K562 (cell line): ENCODE data around the gene FXYD3. TPM values are rescaled to one million over a fixed set of nuclear protein-coding genes. Genes with fewer than 3 reads are reported as not detected.

Experiments
- ATAC-seq: fragments of 200-7000 bp; cut with Tn5 transposase; 3 replicates; pipeline ENCODE4 v1.9.1; 2020; ENCODE audit warnings: moderate library complexity
- BruUV-seq: library from RNA; stranded (reverse); fragments of 400-500 nt; replicated peaks from 2 replicates; lab custom pipeline; 2021; lab: Mats Ljungman, UMichigan
- CTCF ChIA-PET: fragments of 300-600 bp; formaldehyde crosslinking; extraction: SDS; loops from one replicate; lab custom pipeline; 2021; ENCODE audit warnings: low intra/inter-chr PET ratio; lab: Yijun Ruan, JAX
- POLR2A ChIA-PET: fragments of 300-600, 350-650 bp; sonication (Branson Sonifier 250); formaldehyde crosslinking; extraction: SDS; loops from one replicate; lab custom pipeline; 2021; ENCODE audit warnings: antibody characterized with exemption, inconsistent platforms; lab: Yijun Ruan, JAX
- DNase-seq, 4 experiments: peaks; one replicate each; pipeline versions ENCODE4 v3.0.0 to v3.0.0-alpha.2; 2011 to 2018; ENCODE audit warnings: low spot score in 3 of 4, mixed read lengths in 3 of 4; ENCODE audit errors: extremely low read depth in 1 of 4
- FAIRE-seq: peaks from 2 replicates; lab custom pipeline; 2011; peaks lifted over from hg19 to GRCh38; lab: Jason Lieb, UNC
- H2AFZ ChIP-seq: 2 replicates; pipeline ENCODE4 v1.6.0; 2011; ENCODE audit warnings: low read depth, low read length, control low read depth, inconsistent platforms
- H3K27ac ChIP-seq: fragments of 200-600 bp; 3 replicates; pipeline ENCODE4 v1.8.0; 2011; ENCODE audit warnings: low read depth, mild to moderate bottlenecking, control low read depth, inconsistent platforms, low read length, moderate library complexity, mixed read lengths; ENCODE audit errors: extremely low read depth
- H3K27me3 ChIP-seq, 2 experiments: fragments of 300-600 bp in 1 of 2; 2 replicates in 1 of 2; 3 replicates in 1 of 2; pipeline versions ENCODE4 v1.6.0 to v1.8.0; 2011; ENCODE audit warnings: inconsistent platforms in 2 of 2, low read length in 2 of 2, mild to moderate bottlenecking in 1 of 2, mixed read lengths in 1 of 2, moderate library complexity in 1 of 2; ENCODE audit not compliant: control insufficient read depth in 2 of 2, insufficient read depth in 2 of 2
- H3K36me3 ChIP-seq: fragments of 300-600 bp; 3 replicates; pipeline ENCODE4 v1.8.0; 2011; ENCODE audit warnings: mild to moderate bottlenecking, low read length, inconsistent platforms; ENCODE audit not compliant: control insufficient read depth, insufficient read depth
- H3K4me1 ChIP-seq, 2 experiments: fragments of 200-600 bp in 1 of 2; replicated peaks in 1 of 2; 2 replicates in 1 of 2; 3 replicates in 1 of 2; pipeline versions ENCODE4 v1.5.1 to v1.8.0; 2011; ENCODE audit warnings: inconsistent platforms in 2 of 2, low read length in 2 of 2, mild to moderate bottlenecking in 1 of 2, mixed read lengths in 1 of 2, moderate library complexity in 1 of 2; ENCODE audit not compliant: control insufficient read depth in 2 of 2, insufficient read depth in 2 of 2
- H3K4me2 ChIP-seq: 2 replicates; pipeline ENCODE4 v1.6.1; 2011; ENCODE audit warnings: low read length, control low read depth, inconsistent platforms, mixed read lengths; ENCODE audit not compliant: insufficient read depth
- H3K4me3 ChIP-seq: fragments of 200-600 bp; sonication (generic), shearing (Covaris generic); 2 replicates; pipeline ENCODE4 v1.5.1; 2016; ENCODE audit warnings: control low read depth, inconsistent platforms
- H3K79me2 ChIP-seq: fragments of 200-600 bp; 3 replicates; pipeline ENCODE4 v1.8.0; 2011; ENCODE audit warnings: low read length, inconsistent platforms; ENCODE audit not compliant: control insufficient read depth, insufficient read depth
- H3K9ac ChIP-seq, 2 experiments: 2 replicates each; pipeline versions ENCODE4 v1.6.0 to v1.6.1; 2011; ENCODE audit warnings: low read depth in 2 of 2, low read length in 2 of 2, control low read depth in 1 of 2, inconsistent platforms in 1 of 2, mild to moderate bottlenecking in 1 of 2, mixed read lengths in 1 of 2; ENCODE audit not compliant: insufficient read depth in 1 of 2
- H3K9me1 ChIP-seq: one replicate; pipeline ENCODE4 v1.6.0; 2011; ENCODE audit warnings: inconsistent platforms, mild to moderate bottlenecking, low read length, moderate library complexity; ENCODE audit not compliant: control insufficient read depth, insufficient read depth
- H3K9me3 ChIP-seq: replicated peaks from 2 replicates; pipeline ENCODE4 v1.5.1; 2011; ENCODE audit warnings: low read depth, low read length, inconsistent platforms; ENCODE audit not compliant: control insufficient read depth, insufficient read depth
- H4K20me1 ChIP-seq: replicated peaks from 2 replicates; pipeline ENCODE4 v1.6.1; 2011; ENCODE audit warnings: low read length, inconsistent platforms, mixed read lengths; ENCODE audit not compliant: control insufficient read depth, insufficient read depth
- ELF1 ChIP-seq: fragments of 200-800 bp; sonication (Bioruptor generic); IDR thresholded peaks from 2 replicates; pipeline ENCODE4 v1.6.1; 2016; ENCODE audit warnings: missing genetic modification characterization, missing compliant biosample characterization
- FOXJ3 ChIP-seq: sonication (generic); formaldehyde crosslinking; IDR thresholded peaks from 2 replicates; pipeline ENCODE4 v1.4.0; 2020; ENCODE audit warnings: mild to moderate bottlenecking, missing genetic modification reagents
- NFIC ChIP-seq: fragments of 450-650 bp; IDR thresholded peaks from 2 replicates; pipeline ENCODE4 v1.6.1; 2017; ENCODE audit warnings: mild to moderate bottlenecking, inconsistent platforms
- NR2F6 ChIP-seq: fragments of 450-650 bp; formaldehyde crosslinking; IDR thresholded peaks from 2 replicates; pipeline ENCODE4 v1.4.0; 2020; ENCODE audit warnings: mild to moderate bottlenecking
- POLR2AphosphoS5 ChIP-seq: IDR thresholded peaks from 2 replicates; pipeline ENCODE4 v1.6.1; 2011; ENCODE audit warnings: mild to moderate bottlenecking, low read depth, low read length, moderate library complexity; ENCODE audit not compliant: control insufficient read depth, insufficient read depth
- TRIM28 ChIP-seq: fragments of 450-650 bp; IDR thresholded peaks from 2 replicates; pipeline ENCODE4 v1.6.1; 2017
- ZNF512 ChIP-seq: IDR thresholded peaks from 2 replicates; pipeline ENCODE4 v1.6.1; 2016; ENCODE audit warnings: missing genetic modification characterization, missing compliant biosample characterization
- ZNF764 ChIP-seq: fragments of 250-450 bp; sonication (Bioruptor Pico); IDR thresholded peaks from 2 replicates; pipeline ENCODE4 v1.4.0; 2020; ENCODE audit warnings: low read depth, mild to moderate bottlenecking, moderate library complexity
- WGBS: fragments of 100-300 bp; shearing (Covaris generic); methylation state at CpG from one replicate; pipeline ENCODE4 v1.1.6; 2016; ENCODE audit warnings: low coverage, mixed read lengths; ENCODE audit not compliant: insufficient coverage; ENCODE audit errors: missing lambda C conversion rate; 5-methylcytosine and 5-hydroxymethylcytosine counted together
- in situ Hi-C: fragments of 300-500 bp; cut with MboI; formaldehyde crosslinking; loops from 4 replicates; pipeline ENCODE4 v1.15.0; 2018; ENCODE audit warnings: inconsistent platforms, mixed read lengths
- intact Hi-C: fragments of 100-400 bp; cut with micrococcal nuclease; formaldehyde crosslinking; loops from 2 replicates; pipeline ENCODE4 v1.14.2; 2022
- polyA plus RNA-seq, 8 experiments: library from polyadenylated mRNA; depleted of rRNA in 4 of 8; stranded (reverse) in 5 of 8; unstranded in 3 of 8; fragments of >200 nt; fragmentation: Nextera tagmentation in 2 of 8; fragmentation: Illumina TruSeq in 1 of 8; extraction: Ambion mirVana in 2 of 8; extraction: Trizol in 1 of 8; gene quantifications; 2 replicates each; pipeline versions ENCODE4 v1.2.1 to v1.2.3, GENCODE V29; 2011 to 2014; ENCODE audit warnings: inconsistent platforms in 1 of 8, missing spikeins in 1 of 8
- total RNA-seq, 7 experiments: library from RNA; depleted of rRNA in 6 of 7; stranded (reverse); fragments of >200 nt in 6 of 7; fragmentation: Illumina TruSeq in 2 of 7; extraction: Trizol in 2 of 7; gene quantifications; 2 replicates each; pipeline versions ENCODE4 v1.2.1 to v1.2.3, GENCODE V29; 2011 to 2021; ENCODE audit warnings: low replicate concordance in 1 of 7

The FXYD3 gene
- total and polyA plus RNA-seq, 9 of the 15 experiments (the other 6 are each of a cell fraction or from before 2014, with no cell fraction given) = 0.24 TPM; not detected in 8

DNA sequence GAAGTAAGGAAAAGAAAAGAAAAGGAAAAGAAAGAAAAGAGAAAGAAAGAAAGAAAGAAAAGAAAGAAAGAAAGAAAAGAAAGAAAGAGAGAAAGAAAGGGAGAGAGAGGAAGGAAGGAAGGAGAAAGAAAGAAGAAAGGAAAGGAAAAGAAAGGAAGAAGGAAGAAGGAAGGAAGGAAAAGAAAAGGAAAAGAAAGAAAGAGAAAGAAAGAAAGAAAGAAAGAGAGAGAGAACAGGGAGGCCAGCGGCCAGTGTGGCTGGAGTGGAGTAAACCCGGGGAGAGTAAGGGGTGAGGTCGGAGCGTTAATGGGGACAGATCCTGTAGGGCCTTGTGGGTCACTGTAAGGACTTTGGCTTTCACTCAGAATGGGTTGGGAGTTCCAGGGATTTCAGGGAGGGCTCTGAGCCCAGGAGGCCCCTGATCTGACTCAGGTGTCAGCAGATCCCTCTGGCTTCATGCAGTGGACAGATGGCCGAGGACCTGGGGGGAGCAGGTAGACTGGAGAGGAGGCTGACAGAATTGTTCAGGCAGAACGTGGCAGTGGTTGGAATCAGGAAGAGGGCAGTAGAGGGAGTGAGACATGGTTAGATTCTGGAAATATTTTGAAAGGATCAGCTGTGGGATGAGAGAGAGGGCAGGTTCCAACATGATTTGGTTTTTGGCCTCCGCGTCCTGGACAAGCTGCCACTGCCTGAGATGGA, 19.8 kb upstream of the FXYD3 start (continued):
- TF ChIP-seq ZNF512 (tag) (peak; percentile 99), POLR2AphosphoS5 (no peak), FOXJ3 (CRISPR knock-in tag) (no peak)

DNA sequence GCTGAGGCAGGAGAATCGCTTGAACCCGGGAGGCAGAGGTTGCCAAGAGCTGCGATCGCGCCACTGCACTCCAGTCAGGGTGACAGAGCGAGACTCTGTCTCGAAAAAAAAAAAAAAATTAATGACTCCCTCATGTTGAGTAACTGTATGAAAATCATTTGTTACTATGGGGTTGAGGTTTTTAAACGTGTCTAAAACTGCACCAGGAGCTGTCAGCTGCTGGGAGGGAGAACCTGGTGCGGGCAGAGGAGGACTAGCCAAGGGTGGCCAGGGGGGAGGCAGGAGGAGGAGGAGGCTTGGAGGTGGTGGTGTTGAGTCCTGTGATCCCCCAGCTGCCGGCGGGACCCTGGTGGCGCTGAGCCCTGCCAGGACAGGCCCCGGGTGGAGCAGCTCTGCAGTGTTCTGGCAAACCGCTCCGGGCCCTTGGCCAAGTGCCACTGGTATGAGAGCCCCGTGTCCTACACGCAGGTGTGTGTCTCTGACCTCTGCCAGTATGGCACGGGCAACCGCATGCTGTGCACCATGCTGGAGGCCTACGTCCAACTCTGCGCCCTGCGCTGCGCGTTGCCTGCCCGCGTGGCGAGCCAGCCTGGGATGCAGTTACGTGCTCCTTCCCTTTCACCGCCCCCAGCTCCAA, 17.1 kb upstream of the FXYD3 start:
- no TSS peak for BruUV-seq
- Histone ChIP-seq H3K27me3 (no peaks in the 10 kb centered on the region), H3K9me1 (no peaks in the 10 kb centered on the region), H3K4me1 (peaks cover 3 to 35% of the 10 kb centered on the region in 2 experiments; a peak in 4 of 5 replicates), H3K79me2 (no peaks in the 10 kb centered on the region), H2AFZ (no peak overlapping the region), H3K36me3 (no peaks in the 10 kb centered on the region), H4K20me1 (no peaks in the 10 kb centered on the region), H3K9ac (peak overlapping the region in 1 of 2 experiments; percentile 64; a peak in 2 of 4 replicates), H3K4me3 (no peak overlapping the region), H3K4me2 (no peak overlapping the region), H3K9me3 (no peaks in the 10 kb centered on the region), H3K27ac (no peak overlapping the region)
- in situ Hi-C loops (no loop called here), intact Hi-C loops (loop anchor here (10.0 kb wide), 1 partner anchor 54 kb away; the partner anchor contains the start of gene HPN)
- POLR2A ChIA-PET = interaction anchor here (1.0 to 2.0 kb wide), 5 partner anchors 8 to 107 kb away, joined by 3 to 6 read pairs (median 4); no protein-coding TSS in a partner anchor
- CTCF ChIA-PET = no interaction called here
- 71% methylated on average over 22 of the region's 29 CpGs for WGBS
- ATAC-seq (no peak; the same call in 2 of the 3 replicates), DNase-seq (no peak), FAIRE-seq (no peak)
- peak; percentile 15; the same call in 1 of the 2 replicates for TF ChIP-seq NFIC
- TF ChIP-seq NR2F6 (CRISPR knock-in tag) = no peak
- no peak for TF ChIP-seq ZNF764 (CRISPR knock-in tag)
- no peak for TF ChIP-seq TRIM28
- no peak for TF ChIP-seq ELF1
